Tongue (tissue), 2 donors: ENCODE results near the gene ZC3H10. TPM values are rescaled to one million over a fixed set of nuclear protein-coding genes. Genes with fewer than 3 reads are reported as not detected.
A peak's percentile ranks its signal among the peaks of the same experiment; 100 is the strongest.
"Not testable (repeated sequence)": the region's sequence is repeated elsewhere in the genome, so short reads cannot be mapped to it uniquely, and the experiment has no call there.

ENCODE experiments used
- DNase-seq: peaks from one replicate; pipeline ENCODE4 v3.0.0-alpha.2; 2015
- total RNA-seq: library from RNA; depleted of rRNA; stranded (reverse); fragments of >200 nt; gene quantifications from one replicate; pipeline ENCODE4 v1.2.3, GENCODE V29; 2014

The ZC3H10 gene
- total RNA-seq, 1 donor from 2014 or later, result 5.6 TPM

DNA sequence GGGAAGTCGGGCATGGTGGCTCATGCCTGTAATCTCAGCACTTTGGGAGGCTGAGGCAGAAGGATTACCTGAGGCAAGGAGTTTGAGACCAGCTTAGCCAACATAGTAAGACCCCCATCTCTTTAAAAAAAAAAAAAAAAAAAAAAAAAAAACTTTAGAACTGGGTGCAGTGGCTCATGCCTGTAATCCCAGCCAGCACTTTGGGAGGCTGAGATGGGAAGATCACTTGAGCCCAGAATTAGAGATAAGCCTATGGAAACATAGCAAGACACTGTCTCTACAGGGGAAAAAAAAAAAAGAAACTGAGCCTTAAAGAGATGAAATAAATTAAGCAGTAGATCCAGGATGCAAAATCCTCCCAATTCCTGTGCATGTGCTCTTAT, 15.4 kb upstream of the ZC3H10 start:
- DNase-seq, result no peak

GRCh38 chr12:56103066-56103711, 14.9 kb upstream of the ZC3H10 start:
- DNase-seq, result no peak

DNA sequence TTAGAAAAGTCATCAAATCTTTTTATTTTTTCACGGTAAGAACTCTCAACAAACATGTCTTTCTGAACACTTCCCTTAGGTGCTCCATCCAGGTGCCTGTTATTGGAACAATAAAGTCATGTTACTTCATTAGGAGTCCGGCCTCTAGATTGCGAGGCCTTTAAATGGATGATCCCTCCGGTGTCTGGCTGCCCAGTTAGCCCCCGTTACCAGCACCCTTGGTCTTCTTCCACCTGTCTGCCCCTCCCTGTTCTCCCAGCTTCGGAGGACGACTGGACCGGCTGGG, 14.3 kb upstream of the ZC3H10 start:
- DNase-seq, result no peak

DNA sequence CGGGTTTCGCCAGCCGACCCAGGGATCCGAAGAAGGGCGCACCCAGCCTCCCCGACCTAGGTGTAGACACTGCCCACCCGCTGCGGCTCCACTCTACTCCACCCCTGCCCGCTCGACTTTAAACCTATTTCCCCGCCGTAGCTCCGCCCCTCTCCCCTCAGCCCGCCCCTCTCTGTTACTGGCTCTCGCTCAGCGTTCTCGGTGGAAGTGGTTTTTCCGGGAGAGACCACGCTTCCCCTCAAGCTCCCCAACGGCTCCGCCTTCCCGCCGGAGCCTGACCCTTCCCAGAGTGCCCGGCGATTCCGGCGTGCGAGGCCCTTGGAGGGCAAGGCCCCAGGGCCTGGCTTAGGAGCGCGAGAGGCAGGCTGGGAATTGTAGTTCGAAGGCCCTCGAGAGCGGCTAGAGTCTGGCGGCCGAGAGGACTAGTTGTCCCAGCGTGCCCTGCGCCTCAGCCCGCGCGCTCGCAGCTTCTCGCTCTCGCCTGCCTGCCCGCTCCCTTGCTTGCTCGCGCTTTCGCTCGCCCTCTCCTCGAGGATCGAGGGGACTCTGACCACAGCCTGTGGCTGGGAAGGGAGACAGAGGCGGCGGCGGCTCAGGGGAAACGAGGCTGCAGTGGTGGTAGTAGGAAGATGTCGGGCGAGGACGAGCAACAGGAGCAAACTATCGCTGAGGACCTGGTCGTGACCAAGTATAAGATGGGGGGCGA, 13.8 kb upstream of the ZC3H10 start, which contains the start of gene PA2G4:
Gene PA2G4, plus strand, starts transcription at position 451 of the 706 bp plus-strand sequence. Its CDS starts 179 bp downstream, at position 630.
- peak; percentile 99 for DNase-seq

GRCh38 chr12:56104815-56105608, 13.1 kb upstream of the ZC3H10 start:
- DNase-seq, result peak; percentile 28

DNA sequence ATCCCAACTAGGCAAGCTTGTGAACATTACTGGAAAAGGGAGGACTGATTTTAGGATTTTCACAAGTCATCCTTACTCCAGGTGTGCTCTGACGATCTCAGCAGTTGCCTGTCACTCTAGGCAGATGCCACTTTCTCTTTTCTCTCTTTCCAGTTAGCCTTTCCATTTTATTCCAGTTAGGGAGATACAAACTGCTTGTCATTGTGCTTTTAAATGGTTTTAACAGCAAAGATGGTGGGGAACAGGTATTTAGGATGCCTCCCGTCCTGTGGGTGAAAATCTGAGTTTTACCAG, 12.5 kb upstream of the ZC3H10 start:
- no peak for DNase-seq

- no peak for DNase-seq
Measured at GRCh38 chr12:56107242-56107641, 10.8 kb upstream of the ZC3H10 start.

GRCh38 chr12:56110571-56110970, 7.5 kb upstream of the ZC3H10 start:
- DNase-seq, result no peak

GRCh38 chr12:56114084-56114483, 4.0 kb upstream of the ZC3H10 start:
- DNase-seq, result no peak

DNA sequence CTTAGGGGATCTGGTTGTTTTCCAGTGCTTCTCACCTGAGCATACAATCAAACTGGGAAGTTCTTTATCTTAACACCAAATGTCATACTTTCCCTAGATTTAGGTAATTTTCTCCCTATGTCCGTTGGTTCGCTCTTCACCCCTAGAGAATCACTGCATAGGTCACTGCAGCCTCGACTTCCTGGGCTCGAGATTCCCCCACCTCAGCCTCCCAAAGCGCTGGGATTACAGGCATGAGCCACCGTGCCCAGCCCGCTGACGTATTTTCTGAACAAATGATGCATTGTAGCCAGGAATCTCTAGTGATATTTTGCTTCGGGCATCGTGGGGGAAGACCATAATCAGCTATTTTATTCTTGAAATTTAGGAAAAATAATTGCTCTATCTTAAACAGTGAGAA, 2.7 kb upstream of the ZC3H10 start:
- DNase-seq, result peak; percentile 48

GRCh38 chr12:56116267-56117081, 1.6 kb upstream of the ZC3H10 start, which contains the start of gene RPL41:
RPL41 (plus strand) TSS chr12:56116633.
- DNase-seq, result peak; percentile 99

DNA sequence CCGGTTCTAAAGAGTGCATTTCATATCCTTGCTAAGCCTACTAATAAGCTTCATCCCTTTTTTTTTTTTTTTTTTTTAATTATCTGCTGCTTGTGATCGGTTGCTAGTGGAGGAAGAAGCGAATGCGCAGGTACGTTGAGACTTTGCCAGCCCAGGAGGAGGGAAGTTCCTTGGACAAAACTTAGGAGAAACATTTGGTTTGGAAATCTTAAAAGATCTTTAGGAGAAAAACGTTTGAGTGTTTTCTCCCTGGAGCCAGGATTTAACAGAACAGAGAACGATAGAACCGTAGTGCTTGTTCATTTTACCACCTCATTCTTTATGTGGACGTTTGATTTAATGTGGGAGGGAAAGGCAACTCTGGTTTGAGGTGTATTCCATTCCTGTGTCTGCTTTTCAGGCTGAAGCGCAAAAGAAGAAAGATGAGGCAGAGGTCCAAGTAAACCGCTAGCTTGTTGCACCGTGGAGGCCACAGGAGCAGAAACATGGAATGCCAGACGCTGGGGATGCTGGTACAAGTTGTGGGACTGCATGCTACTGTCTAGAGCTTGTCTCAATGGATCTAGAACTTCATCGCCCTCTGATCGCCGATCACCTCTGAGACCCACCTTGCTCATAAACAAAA, 872 bp upstream of the ZC3H10 start:
- DNase-seq, result not testable (repeated sequence)

GRCh38 chr12:56118688-56119357, 757 bp downstream of the ZC3H10 start:
- DNase-seq, result no peak

- DNase-seq, result peak; percentile 93
Measured at GRCh38 chr12:56119361-56119796, 1.3 kb downstream of the ZC3H10 start.

GRCh38 chr12:56120158-56120846, 2.2 kb downstream of the ZC3H10 start:
- peak; percentile 19 for DNase-seq

- no peak for DNase-seq
Measured at GRCh38 chr12:56121204-56121870, 3.3 kb downstream of the ZC3H10 start.

DNA sequence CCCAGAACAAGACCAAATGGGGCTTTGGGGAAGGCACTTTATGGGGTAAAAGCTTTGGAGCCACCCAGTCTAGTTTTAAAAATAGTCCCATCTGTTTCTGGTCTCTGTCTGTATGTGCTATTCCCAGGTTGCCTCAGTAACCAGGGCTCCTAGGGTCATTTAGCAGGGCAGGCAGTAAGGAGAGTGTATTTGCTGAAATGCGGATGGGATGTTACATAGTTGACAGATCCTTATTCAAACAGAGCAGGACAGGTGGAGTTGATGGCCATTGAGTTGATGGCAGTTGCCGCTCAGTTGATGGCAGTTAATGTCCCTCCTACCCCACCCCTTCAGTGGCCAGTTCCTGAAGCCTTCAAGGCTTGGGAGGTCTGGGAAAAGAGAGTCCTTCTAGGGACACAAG, 4.6 kb downstream of the ZC3H10 start:
- DNase-seq, result peak; percentile 33

GRCh38 chr12:56124133-56124532, 6.1 kb downstream of the ZC3H10 start:
- DNase-seq, result no peak

- DNase-seq, result no peak
Measured at GRCh38 chr12:56126732-56127239, 8.7 kb downstream of the ZC3H10 start.

- DNase-seq, result no peak
Measured at GRCh38 chr12:56127485-56127887, 9.4 kb downstream of the ZC3H10 start.
